ENCODE results near the gene PCSK6. TPM values are rescaled to one million over a fixed set of nuclear protein-coding genes. Genes with fewer than 3 reads are reported as not detected.

PCSK6 gene
- total and polyA plus RNA-seq, 2 of the 8 experiments (the other 6 are each of a cell fraction or from before 2014, with no cell fraction given), result 1.9 to 4.0 TPM

DNA sequence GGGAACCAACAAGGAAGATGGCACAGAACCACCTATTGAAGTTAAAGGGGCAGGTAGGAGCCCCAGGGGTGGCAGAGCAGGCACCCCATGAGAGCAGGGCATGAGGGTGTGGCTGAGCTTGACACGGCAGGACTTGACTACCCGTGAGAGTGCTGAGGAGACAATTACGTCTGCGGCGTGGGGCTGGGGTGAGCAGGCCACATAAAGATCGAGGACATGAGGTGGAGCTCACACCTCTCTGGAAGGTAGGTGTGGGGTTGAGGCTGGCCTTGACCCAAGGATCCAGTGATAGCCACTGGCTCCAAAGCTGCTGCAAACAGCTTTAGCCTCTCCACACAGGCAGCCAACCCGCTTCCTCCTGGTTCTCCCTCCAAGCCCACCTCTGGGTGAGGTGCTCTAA lies 64.5 kb downstream of the PCSK6 start:
- 87% methylated on average over 7 of the region's 7 CpGs; no CpG with 5 or more reads in 1 of the 2 experiments for WGBS, 2 experiments (ENCODE audit: extremely low coverage in 1 of 2, insufficient coverage in 1 of 2, insufficient read length in 1 of 2, insufficient replicate concordance in 2 of 2, low coverage in 1 of 2, low lambda C conversion rate in 2 of 2, missing lambda C conversion rate in 1 of 2)
- no peak overlapping the region for H3K4ac ChIP-seq (replicated peaks; ENCODE audit: insufficient read length, low read depth, low read length)
- H3K9ac ChIP-seq (replicated peaks in 1 of 4; ENCODE audit: extremely low read depth in 1 of 4, low read depth in 3 of 4, low read length in 3 of 4), result no peak overlapping the region; a peak in 1 of 7 replicates
- H3K27ac ChIP-seq (ENCODE audit: low read depth, low read length), result no peak overlapping the region
- H3K36me3 ChIP-seq (ENCODE audit: control insufficient read depth in 2 of 4, insufficient read depth in 4 of 4, low read length in 3 of 4), result no peaks in the 10 kb centered on the region
- H3K18ac ChIP-seq (ENCODE audit: extremely low read depth, low read length), result no peak overlapping the region
- no peaks in the 10 kb centered on the region for H3K79me2 ChIP-seq (ENCODE audit: control insufficient read depth in 1 of 2, insufficient read depth in 2 of 2, low read length in 2 of 2)
- H3K4me2 ChIP-seq (ENCODE audit: insufficient read depth in 1 of 2, low read depth in 2 of 2, low read length in 2 of 2), result peak overlapping the region in 1 of 2 experiments; percentile 44; a peak in 1 of 4 replicates
- no peak overlapping the region for H2AFZ ChIP-seq (ENCODE audit: low read length)
- TF ChIP-seq RFX5 (IDR thresholded peaks at IDR 0.05; ENCODE audit: borderline replicate concordance, low read depth, low read length) (no peak), SIRT6 (IDR thresholded peaks at IDR 0.05; ENCODE audit: low read length) (no peak), SAP30 (IDR thresholded peaks at IDR 0.05; ENCODE audit: insufficient read depth, insufficient replicate concordance, low read length) (no peak), EP300 (IDR thresholded peaks at IDR 0.05; ENCODE audit: borderline replicate concordance in 1 of 2, low read depth in 2 of 2, low read length in 2 of 2) (no peak), POLR2AphosphoS5 (IDR thresholded peaks at IDR 0.05; ENCODE audit: low read depth, low read length) (no peak), CREB1 (IDR thresholded peaks at IDR 0.05) (no peak), TAF1 (IDR thresholded peaks at IDR 0.05; ENCODE audit: low read depth, low read length) (no peak), POLR2A (IDR thresholded peaks at IDR 0.05; ENCODE audit: control extremely low read depth in 1 of 2, low read depth in 2 of 2, low read length in 2 of 2) (no peak), FOSL1 (IDR thresholded peaks at IDR 0.05; ENCODE audit: insufficient read depth, low read depth, low read length) (no peak), NRF1 (IDR thresholded peaks at IDR 0.05; ENCODE audit: low read depth, low read length) (no peak)
- TF ChIP-seq, protein P1, sequence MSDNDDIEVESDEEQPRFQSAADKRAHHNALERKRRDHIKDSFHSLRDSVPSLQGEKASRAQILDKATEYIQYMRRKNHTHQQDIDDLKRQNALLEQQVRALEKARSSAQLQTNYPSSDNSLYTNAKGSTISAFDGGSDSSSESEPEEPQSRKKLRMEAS (IDR thresholded peaks at IDR 0.05), result 0 out of 2 replicates have a peak, but pooled peaks have one; percentile 23
- TF ChIP-seq, protein P2, sequence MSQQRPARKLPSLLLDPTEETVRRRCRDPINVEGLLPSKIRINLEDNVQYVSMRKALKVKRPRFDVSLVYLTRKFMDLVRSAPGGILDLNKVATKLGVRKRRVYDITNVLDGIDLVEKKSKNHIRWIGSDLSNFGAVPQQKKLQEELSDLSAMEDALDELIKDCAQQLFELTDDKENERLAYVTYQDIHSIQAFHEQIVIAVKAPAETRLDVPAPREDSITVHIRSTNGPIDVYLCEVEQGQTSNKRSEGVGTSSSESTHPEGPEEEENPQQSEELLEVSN (IDR thresholded peaks at IDR 0.05), result 0 out of 2 replicates have a peak, but pooled peaks have one; percentile 21
- no peak overlapping the region for H2BK5ac ChIP-seq (ENCODE audit: low read depth, low read length)
- H2BK15ac ChIP-seq (ENCODE audit: low read length), result no peak overlapping the region
- peaks cover 0 to 12% (median 9%) of the 10 kb centered on the region in 4 experiments; a peak in 4 of 7 replicates for H3K4me1 ChIP-seq (replicated peaks in 1 of 4; ENCODE audit: control insufficient read depth in 3 of 4, insufficient read depth in 4 of 4, low read length in 3 of 4)
- H3K79me1 ChIP-seq (ENCODE audit: low read depth, low read length), result no peaks in the 10 kb centered on the region
- peaks cover 7 to 38% (median 27%) of the 10 kb centered on the region in 4 experiments; a peak in 5 of 7 replicates for H3K27me3 ChIP-seq (replicated peaks in 1 of 4; ENCODE audit: control insufficient read depth in 3 of 4, extremely low read depth in 1 of 4, insufficient read depth in 3 of 4, low read length in 3 of 4)
- H3K4me3 ChIP-seq (ENCODE audit: extremely low read depth in 1 of 4, insufficient read depth in 2 of 4, low read depth in 3 of 4, low read length in 4 of 4), result no peak overlapping the region
- H2AK5ac ChIP-seq (ENCODE audit: low read depth, low read length), result no peak overlapping the region
- no peaks in the 10 kb centered on the region for H3K9me3 ChIP-seq (ENCODE audit: insufficient read depth in 2 of 2, low read depth in 1 of 2, low read length in 1 of 2)
- CTCF ChIA-PET (ENCODE audit: partially characterized antibody), result interaction anchor here (0.8 to 2.4 kb wide), 10 partner anchors 11 to 416 kb away, joined by 3 to 6 read pairs (median 4); no protein-coding TSS in a partner anchor
- H4K91ac ChIP-seq (replicated peaks; ENCODE audit: insufficient read length, low read length), result no peak overlapping the region
- H4K8ac ChIP-seq (ENCODE audit: extremely low read depth, insufficient read depth, low read length), result no peak overlapping the region; the same call in 1 of the 2 replicates
- peaks cover 2% of the 10 kb centered on the region in 2 experiments for H4K20me1 ChIP-seq (replicated peaks in 1 of 2; ENCODE audit: control insufficient read depth in 1 of 2, insufficient read depth in 2 of 2, low read length in 2 of 2)
- POLR2A ChIA-PET (ENCODE audit: partially characterized antibody), result no interaction called here
- DNase-seq (ENCODE audit: low read depth in 1 of 2, low spot score in 2 of 2), result peak in 1 of 2 experiments; percentile 48
- no peak overlapping the region for H3K14ac ChIP-seq (ENCODE audit: insufficient read length)
- no peak overlapping the region for H2BK120ac ChIP-seq (replicated peaks; ENCODE audit: low read depth, low read length)
- no peak overlapping the region for H3K23ac ChIP-seq (ENCODE audit: insufficient read length)
- H2BK20ac ChIP-seq (ENCODE audit: low read length), result peak overlapping the region; percentile 18; the same call in 1 of the 2 replicates
- H3K56ac ChIP-seq (replicated peaks; ENCODE audit: insufficient read length, low read depth, low read length), result no peak overlapping the region
- H3K23me2 ChIP-seq (ENCODE audit: low read depth, low read length), result no peaks in the 10 kb centered on the region
- H2BK12ac ChIP-seq (ENCODE audit: low read depth, low read length), result 0 out of 2 replicates have a peak overlapping the region, but pooled peaks have one; percentile 27
- no peak for FAIRE-seq
- H4K5ac ChIP-seq (ENCODE audit: insufficient read length, low read depth, low read length), result no peak overlapping the region

Data from H1 (cell line).